Endothelial cell of umbilical vein (primary cell): ENCODE measurements around the gene TSKU. TPM values are rescaled to one million over a fixed set of nuclear protein-coding genes. Genes with fewer than 3 reads are reported as not detected.

ENCODE experiments used
- BruUV-seq: library from RNA; stranded (reverse); fragments of 400-500 nt; replicated peaks from 2 replicates; lab custom pipeline; 2021; lab: Mats Ljungman, UMichigan
- CTCF ChIA-PET: fragments of 300-600, 350-600 bp; sonication (Branson Sonifier 250); formaldehyde crosslinking; loops from one replicate; lab custom pipeline; 2021; ENCODE audit warnings: antibody characterized with exemption, inconsistent platforms; lab: Charles Lee
- POLR2A ChIA-PET: fragments of 300-600, 350-600 bp; sonication (Branson Sonifier 250); formaldehyde crosslinking; loops from one replicate; lab custom pipeline; 2021; ENCODE audit warnings: antibody characterized with exemption, inconsistent platforms; lab: Charles Lee
- DNase-seq: peaks from one replicate; pipeline ENCODE4 v3.0.0-alpha.2; 2011; ENCODE audit warnings: low read depth, low spot score
- FAIRE-seq: peaks from 2 replicates; lab custom pipeline; 2011; peaks lifted over from hg19 to GRCh38; lab: Jason Lieb, UNC
- H2AFZ ChIP-seq: 2 replicates; pipeline ENCODE4 v1.6.0; 2012; ENCODE audit warnings: low read depth, low read length, control low read depth, inconsistent platforms
- H3K27ac ChIP-seq: 2 replicates; pipeline ENCODE4 v1.5.1; 2011; ENCODE audit warnings: low read depth, mild to moderate bottlenecking, control low read depth, low read length, moderate library complexity; ENCODE audit not compliant: insufficient read depth
- H3K27me3 ChIP-seq, 2 experiments: 2 replicates each; pipeline versions ENCODE4 v1.6.0 to v1.6.1; 2011; ENCODE audit warnings: low read length in 2 of 2, mixed read lengths in 1 of 2; ENCODE audit not compliant: control insufficient read depth in 2 of 2, insufficient read depth in 2 of 2
- H3K36me3 ChIP-seq, 2 experiments: 2 replicates in 1 of 2; 3 replicates in 1 of 2; pipeline ENCODE4 v1.5.1; 2011; ENCODE audit warnings: low read length in 2 of 2, mild to moderate bottlenecking in 1 of 2, moderate library complexity in 1 of 2; ENCODE audit not compliant: control insufficient read depth in 2 of 2, insufficient read depth in 2 of 2; ENCODE audit errors: extremely low read depth in 1 of 2
- H3K4me1 ChIP-seq: 3 replicates; pipeline ENCODE4 v1.5.1; 2011; ENCODE audit warnings: mild to moderate bottlenecking, low read length; ENCODE audit not compliant: control insufficient read depth, insufficient read depth; ENCODE audit errors: extremely low read depth
- H3K4me2 ChIP-seq: 2 replicates; pipeline ENCODE4 v1.6.1; 2011; ENCODE audit warnings: low read length, control low read depth, mixed read lengths; ENCODE audit not compliant: insufficient read depth
- H3K4me3 ChIP-seq, 3 experiments: fragments of 200-600 bp in 1 of 3; sonication (generic), shearing (Covaris generic) in 1 of 3; replicated peaks in 1 of 3; 2 replicates each; pipeline ENCODE4 v1.5.1; 2011 to 2016; ENCODE audit warnings: control low read depth in 3 of 3, low read length in 3 of 3, mild to moderate bottlenecking in 2 of 3, inconsistent platforms in 1 of 3, low read depth in 1 of 3, moderate library complexity in 1 of 3; ENCODE audit not compliant: insufficient read depth in 1 of 3
- H3K79me2 ChIP-seq: 2 replicates; pipeline ENCODE4 v1.6.0; 2012; ENCODE audit warnings: low read length, inconsistent platforms; ENCODE audit not compliant: control insufficient read depth, insufficient read depth
- H3K9ac ChIP-seq: replicated peaks from 2 replicates; pipeline ENCODE3; 2011; ENCODE audit warnings: low read length, control low read depth; ENCODE audit not compliant: insufficient read depth; ENCODE audit errors: extremely low read depth
- H3K9me1 ChIP-seq: replicated peaks from 3 replicates; pipeline ENCODE4 v1.6.0; 2011; ENCODE audit warnings: mild to moderate bottlenecking, low read length; ENCODE audit not compliant: control insufficient read depth, insufficient read depth; ENCODE audit errors: extremely low read depth
- H3K9me3 ChIP-seq: replicated peaks from 2 replicates; pipeline ENCODE4 v1.5.1; 2012; ENCODE audit warnings: low read length, inconsistent platforms; ENCODE audit not compliant: control insufficient read depth, insufficient read depth
- H4K20me1 ChIP-seq: replicated peaks from 2 replicates; pipeline ENCODE3; 2011; ENCODE audit warnings: mild to moderate bottlenecking, low read length; ENCODE audit not compliant: control insufficient read depth, insufficient read depth; ENCODE audit errors: extremely low read depth
- EZH2 ChIP-seq: IDR thresholded peaks from 2 replicates; pipeline ENCODE4 v1.6.1; 2012; ENCODE audit warnings: borderline replicate concordance, low read depth, mild to moderate bottlenecking, moderate library complexity, low read length, inconsistent platforms; ENCODE audit not compliant: severe bottlenecking
- FOS ChIP-seq: IDR thresholded peaks from 2 replicates; pipeline ENCODE4 v1.6.1; 2011; ENCODE audit warnings: mild to moderate bottlenecking, low read length, moderate library complexity, borderline replicate concordance; ENCODE audit not compliant: insufficient read depth
- GATA2 ChIP-seq: IDR thresholded peaks from 2 replicates; pipeline ENCODE4 v1.7.0; 2011; ENCODE audit warnings: low read depth, mild to moderate bottlenecking, moderate library complexity, mixed read lengths, low read length; ENCODE audit not compliant: insufficient read length, insufficient read depth
- JUN ChIP-seq: IDR thresholded peaks from 2 replicates; pipeline ENCODE4 v1.6.1; 2011; ENCODE audit warnings: borderline replicate concordance, low read depth; ENCODE audit not compliant: insufficient read length, insufficient read depth
- MYC ChIP-seq: IDR thresholded peaks from one replicate; pipeline ENCODE4 v1.6.1; 2011; ENCODE audit warnings: mild to moderate bottlenecking, low read depth, low read length
- POLR2A ChIP-seq: IDR thresholded peaks from 2 replicates; pipeline ENCODE4 v1.6.1; 2012; ENCODE audit warnings: low read depth, mild to moderate bottlenecking, control low read depth, low read length
- POLR2AphosphoS5 ChIP-seq: IDR thresholded peaks from 2 replicates; pipeline ENCODE4 v1.6.1; 2012; ENCODE audit warnings: low read depth, mild to moderate bottlenecking, control low read depth, low read length, moderate library complexity; ENCODE audit not compliant: insufficient read depth
- dilution Hi-C: fragments of 300-500 bp; cut with MboI; formaldehyde crosslinking; loops from one replicate; pipeline ENCODE4 v1.15.0; 2019; ENCODE audit warnings: low sequenced_read_pairs; ENCODE audit not compliant: extremely low pct_ligation_motif_present
- intact Hi-C: fragments of 100-400 bp; cut with micrococcal nuclease; formaldehyde crosslinking; loops from one replicate; pipeline ENCODE4 v1.10.0; 2022
- polyA plus RNA-seq, 4 experiments: library from polyadenylated mRNA; depleted of rRNA in 3 of 4; stranded (reverse) in 3 of 4; unstranded in 1 of 4; fragments of >200 nt; gene quantifications; 2 replicates each; pipeline versions ENCODE4 v1.2.1 to v1.2.3, GENCODE V29; 2011 to 2012; ENCODE audit warnings: missing spikeins in 1 of 4
- total RNA-seq: library from RNA; stranded (reverse); gene quantifications from 2 replicates; pipeline ENCODE4 v1.2.3, GENCODE V29; 2021
- TF ChIP-seq, protein P1 (sequence below), 2 donors: IDR thresholded peaks; 1 replicate in 1 of 2; 2 replicates in 1 of 2; pipeline ENCODE4 v1.5.1; 2011; ENCODE audit warnings: low read length in 2 of 2, mild to moderate bottlenecking in 2 of 2, moderate library complexity in 2 of 2, control low read depth in 1 of 2, inconsistent platforms in 1 of 2, low read depth in 1 of 2; ENCODE audit not compliant: insufficient read depth in 1 of 2; ENCODE audit errors: extremely low read depth in 1 of 2
- TF ChIP-seq, protein P2 (sequence below): IDR thresholded peaks from 2 replicates; pipeline ENCODE4 v1.6.1; 2011; ENCODE audit not compliant: insufficient read depth, insufficient read length

TSKU gene
- total and polyA plus RNA-seq, 2 donors (not counting 3 experiments of a cell fraction or from before 2014, with no cell fraction given): 16.2 to 21.2 TPM

DNA sequence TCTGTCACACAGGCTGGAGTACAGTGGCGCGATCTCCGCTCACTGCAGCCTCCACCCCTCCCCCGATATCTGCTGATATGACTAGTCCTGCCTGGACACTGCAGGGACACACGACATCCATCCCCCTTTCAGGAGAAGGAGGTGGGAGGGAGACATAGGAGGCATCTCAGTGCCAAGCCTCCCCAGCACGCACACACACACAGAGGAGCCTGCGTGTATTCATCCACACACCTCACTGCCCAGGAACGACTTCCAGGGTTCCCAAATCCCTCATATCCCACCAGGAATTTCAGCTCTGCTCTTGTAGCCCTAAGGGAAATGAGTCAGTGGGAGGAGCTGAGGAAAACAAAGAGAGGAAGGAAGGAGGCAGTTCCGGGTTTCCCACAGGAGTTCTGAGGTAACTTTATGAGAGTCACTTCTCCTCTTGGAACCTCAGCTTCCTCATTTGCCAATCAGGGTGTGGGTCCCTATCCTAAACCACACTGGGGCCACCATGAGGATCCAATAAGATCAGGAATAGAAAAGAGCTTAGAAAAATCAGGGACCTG is 40.4 kb downstream of the TSKU start:
- Histone ChIP-seq H3K36me3 (no peaks in the 10 kb centered on the region), H3K9me3 (no peaks in the 10 kb centered on the region), H3K9ac (peak overlapping the region; percentile 91), H2AFZ (no peak overlapping the region), H3K4me3 (peak overlapping the region in 2 of 3 experiments; percentile 25 to 55), H3K4me1 (peaks cover 31% of the 10 kb centered on the region), H3K4me2 (peak overlapping the region; percentile 83), H3K27me3 (no peaks in the 10 kb centered on the region), H3K79me2 (no peaks in the 10 kb centered on the region), H3K9me1 (no peaks in the 10 kb centered on the region), H4K20me1 (no peaks in the 10 kb centered on the region), H3K27ac (peak overlapping the region; percentile 99)
- POLR2A ChIA-PET: interaction anchor here (1.1 kb wide), 1 partner anchor 16 kb away, joined by 3 read pairs; no protein-coding TSS in a partner anchor
- DNase-seq (peak; percentile 97), FAIRE-seq (peak; percentile 100)
- dilution Hi-C loops (loop anchor here (25.0 kb wide), 1 partner anchor 89 kb away; no protein-coding TSS in a partner anchor), intact Hi-C loops (loop anchor here (1.0 kb wide), 6 partner anchors 13 to 96 kb away; partner anchors contain the start of gene ACER3)
- BruUV-seq: TSS peak; percentile 90
- TF ChIP-seq EZH2 (no peak), GATA2 (peak; percentile 22), JUN (peak; percentile 98), POLR2A (peak; percentile 68), MYC (no peak), FOS (peak; percentile 90), POLR2AphosphoS5 (peak; percentile 89)
- TF ChIP-seq, protein P1, sequence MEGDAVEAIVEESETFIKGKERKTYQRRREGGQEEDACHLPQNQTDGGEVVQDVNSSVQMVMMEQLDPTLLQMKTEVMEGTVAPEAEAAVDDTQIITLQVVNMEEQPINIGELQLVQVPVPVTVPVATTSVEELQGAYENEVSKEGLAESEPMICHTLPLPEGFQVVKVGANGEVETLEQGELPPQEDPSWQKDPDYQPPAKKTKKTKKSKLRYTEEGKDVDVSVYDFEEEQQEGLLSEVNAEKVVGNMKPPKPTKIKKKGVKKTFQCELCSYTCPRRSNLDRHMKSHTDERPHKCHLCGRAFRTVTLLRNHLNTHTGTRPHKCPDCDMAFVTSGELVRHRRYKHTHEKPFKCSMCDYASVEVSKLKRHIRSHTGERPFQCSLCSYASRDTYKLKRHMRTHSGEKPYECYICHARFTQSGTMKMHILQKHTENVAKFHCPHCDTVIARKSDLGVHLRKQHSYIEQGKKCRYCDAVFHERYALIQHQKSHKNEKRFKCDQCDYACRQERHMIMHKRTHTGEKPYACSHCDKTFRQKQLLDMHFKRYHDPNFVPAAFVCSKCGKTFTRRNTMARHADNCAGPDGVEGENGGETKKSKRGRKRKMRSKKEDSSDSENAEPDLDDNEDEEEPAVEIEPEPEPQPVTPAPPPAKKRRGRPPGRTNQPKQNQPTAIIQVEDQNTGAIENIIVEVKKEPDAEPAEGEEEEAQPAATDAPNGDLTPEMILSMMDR (IDR thresholded peaks at IDR 0.05; ENCODE audit: extremely low read depth in 1 of 2, insufficient read depth in 1 of 2, low read depth in 1 of 2, low read length in 2 of 2): no peak
- TF ChIP-seq, protein P2, sequence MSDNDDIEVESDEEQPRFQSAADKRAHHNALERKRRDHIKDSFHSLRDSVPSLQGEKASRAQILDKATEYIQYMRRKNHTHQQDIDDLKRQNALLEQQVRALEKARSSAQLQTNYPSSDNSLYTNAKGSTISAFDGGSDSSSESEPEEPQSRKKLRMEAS: no peak
- CTCF ChIA-PET: interaction anchor here (1.2 to 3.2 kb wide), 10 partner anchors 12 to 101 kb away, joined by 3 to 45 read pairs (median 8); no protein-coding TSS in a partner anchor
